ENCODE data around the gene DNPEP.
"Not testable (repeated sequence)": the region's sequence is repeated elsewhere in the genome, so short reads cannot be mapped to it uniquely, and the experiment has no call there.

DNPEP gene

DNA sequence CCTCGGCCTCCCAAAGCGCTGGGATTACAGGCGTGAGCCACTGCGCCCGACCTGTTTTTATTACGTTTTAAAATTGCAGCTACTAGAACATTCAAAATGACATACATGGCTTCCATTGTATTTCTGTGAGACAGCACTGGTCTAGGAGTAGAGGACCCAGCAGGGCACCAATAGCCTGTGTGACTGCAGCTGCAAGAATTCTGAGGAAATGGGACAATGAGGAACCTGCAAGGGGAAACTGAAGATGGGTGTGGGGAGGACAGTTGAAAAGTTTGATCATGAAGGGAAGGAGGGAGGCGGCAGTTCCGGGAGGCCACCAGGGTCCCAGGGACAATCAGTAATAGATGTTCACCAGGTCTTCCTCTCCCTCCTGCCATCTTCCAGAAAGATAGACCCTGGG lies 13.9 kb upstream of the DNPEP start:
- no peak for DNase-seq (ENCODE audit: low spot score)

DNA sequence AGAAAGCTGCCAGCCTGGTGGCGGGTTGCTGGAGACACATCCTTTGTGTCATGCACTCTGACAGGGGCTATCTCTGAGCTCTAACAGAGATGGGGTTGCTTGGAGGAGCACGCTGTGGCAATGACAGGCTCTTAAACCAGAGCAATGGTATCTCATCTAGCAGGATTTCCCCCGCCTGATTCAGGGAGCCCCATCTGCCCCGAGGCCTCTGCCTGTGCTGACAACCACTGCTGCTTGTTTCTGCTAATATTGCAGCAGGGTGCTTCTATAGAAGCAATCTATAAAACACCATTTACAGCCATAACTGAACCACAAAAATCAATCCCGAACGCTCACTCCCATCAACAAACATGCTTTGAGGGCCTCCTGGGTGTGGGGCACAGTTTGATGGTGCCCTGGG lies 12.8 kb upstream of the DNPEP start:
- DNase-seq (ENCODE audit: low spot score): no peak

DNA sequence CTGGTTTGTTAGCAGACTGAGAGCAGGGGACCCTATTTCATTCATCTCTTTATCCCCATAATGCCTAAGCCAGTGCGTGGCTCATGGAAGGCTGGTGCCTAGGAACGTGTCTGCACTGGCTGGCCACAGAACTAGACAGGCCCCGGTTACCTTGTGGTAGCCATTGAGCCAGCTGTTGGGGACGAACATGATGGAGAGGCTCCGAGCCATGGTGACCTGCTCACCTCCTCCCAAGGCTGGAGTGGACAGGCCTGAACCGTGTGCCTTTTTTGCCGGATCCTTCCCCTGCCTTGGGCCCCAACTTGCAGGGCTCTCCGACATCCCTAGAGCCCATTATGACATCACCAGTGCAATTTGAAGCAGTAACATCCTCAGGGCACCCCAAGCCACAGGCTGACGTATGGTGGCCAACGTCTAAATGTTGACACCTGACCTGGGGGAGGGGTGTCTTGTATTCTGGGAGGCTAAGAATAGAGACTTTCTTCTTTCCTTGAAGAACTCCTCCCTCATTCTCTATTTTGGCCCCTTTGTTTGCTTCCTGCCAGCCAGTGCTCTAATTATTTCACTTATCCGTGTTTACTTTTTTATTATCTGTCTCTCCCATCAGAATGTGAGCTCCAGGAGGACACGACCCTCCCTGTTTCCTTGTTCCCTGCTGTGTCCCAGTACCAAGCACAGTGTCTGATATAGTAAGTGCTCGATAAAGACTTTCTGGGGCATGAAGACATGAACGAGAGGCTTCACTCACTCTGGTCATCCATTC lies 12.2 kb upstream of the DNPEP start:
- no peak for DNase-seq (ENCODE audit: low spot score)

DNA sequence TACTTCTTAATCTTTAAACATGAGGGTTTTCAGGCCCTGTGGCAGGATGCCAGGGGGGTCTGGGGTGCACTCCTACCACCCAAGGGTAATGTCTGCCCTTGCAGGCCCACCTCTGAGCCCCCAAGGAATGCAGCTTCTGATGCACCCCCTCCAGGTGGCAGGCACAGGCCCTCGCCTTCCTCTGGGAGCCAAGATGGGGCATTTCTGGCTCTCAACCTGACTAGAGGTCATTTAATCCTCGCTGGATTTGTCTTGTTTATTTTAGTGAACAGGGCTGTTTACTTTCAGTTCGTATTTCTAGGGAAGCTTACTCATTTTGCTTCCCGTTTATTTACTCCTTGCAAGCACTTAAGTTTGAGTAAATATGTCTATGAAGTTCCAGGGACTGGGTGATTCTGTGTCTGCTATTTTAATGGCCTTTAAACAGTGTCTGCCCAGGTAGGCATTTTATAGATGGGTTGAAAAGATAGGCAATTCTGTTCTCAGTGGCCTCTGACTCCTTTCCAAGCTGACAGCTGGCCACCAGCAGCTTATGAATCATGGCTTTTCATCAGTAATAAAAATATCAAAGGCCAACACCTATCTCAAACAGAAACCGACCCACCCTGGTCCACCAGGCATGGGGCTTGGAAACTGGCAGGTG lies 11.1 kb upstream of the DNPEP start:
- no peak for DNase-seq (ENCODE audit: low spot score)

DNA sequence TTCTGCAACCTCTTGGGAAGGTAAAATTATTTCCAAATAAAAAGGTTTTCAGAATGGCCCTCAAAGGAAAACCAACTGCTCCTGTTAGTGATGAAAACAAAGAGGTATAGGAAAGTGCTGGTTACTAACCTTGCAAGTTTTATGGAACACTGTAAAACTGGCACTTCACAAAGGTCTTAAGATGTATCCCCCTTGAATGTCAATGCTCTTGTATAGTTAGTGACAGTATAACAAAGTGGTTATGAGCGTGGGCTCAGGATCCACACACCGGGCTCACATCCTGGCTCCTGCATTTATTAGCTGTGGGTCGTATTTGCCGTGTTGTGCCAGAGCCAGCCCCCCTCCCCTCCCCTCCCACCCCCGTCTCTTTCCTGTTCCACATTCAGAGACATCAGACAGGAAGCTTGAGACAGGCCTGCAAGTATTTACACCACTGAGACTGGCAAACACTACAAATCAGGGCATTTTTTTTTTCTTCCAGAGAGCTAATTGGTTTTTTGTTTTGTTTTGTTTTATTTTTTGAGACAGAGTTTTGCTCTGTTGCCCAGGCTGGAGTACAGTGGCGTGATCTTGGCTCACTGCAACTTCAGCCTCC lies 9.2 kb upstream of the DNPEP start:
- DNase-seq (ENCODE audit: low spot score): peak; percentile 26

DNA sequence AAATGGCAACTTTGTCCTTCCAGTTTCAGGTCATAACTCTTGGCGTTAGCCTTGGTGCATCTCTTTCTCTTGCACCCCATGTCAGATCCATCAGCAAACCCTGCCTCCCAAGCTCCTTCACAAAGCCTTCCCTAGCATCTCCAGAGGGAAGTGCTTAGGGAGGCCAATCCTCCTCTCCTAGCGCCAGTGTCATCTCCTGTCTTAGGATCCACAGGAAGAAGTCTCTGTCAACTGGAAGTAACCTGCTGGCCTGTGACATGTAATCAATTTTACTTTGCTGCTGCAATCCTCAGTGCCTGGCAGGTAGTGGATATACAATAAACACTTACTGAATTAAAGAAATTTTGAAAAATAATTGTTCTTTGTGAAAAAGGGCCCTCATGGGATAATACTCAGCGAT lies 7.9 kb upstream of the DNPEP start:
- DNase-seq (ENCODE audit: low spot score): no peak

DNA sequence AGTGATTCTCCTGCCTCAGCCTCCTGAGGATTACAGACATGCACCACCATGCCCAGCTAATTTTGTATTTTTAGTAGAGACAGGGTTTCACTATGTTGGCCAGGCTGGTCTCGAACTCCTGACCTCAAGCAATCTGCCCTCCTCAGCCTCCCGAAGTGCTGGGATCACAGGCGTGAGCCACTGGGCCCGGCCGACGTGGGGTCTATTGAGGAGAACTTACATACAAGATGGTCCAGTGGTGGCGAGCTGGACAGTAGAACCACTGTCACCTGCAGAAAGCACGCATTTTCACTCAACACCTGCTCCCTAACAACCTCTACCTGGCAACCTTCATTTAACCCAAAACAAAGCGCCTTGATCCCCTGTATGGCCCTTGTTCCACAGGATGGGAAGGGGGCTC lies 7.3 kb upstream of the DNPEP start:
- not testable (repeated sequence) for DNase-seq (ENCODE audit: low spot score)

DNA sequence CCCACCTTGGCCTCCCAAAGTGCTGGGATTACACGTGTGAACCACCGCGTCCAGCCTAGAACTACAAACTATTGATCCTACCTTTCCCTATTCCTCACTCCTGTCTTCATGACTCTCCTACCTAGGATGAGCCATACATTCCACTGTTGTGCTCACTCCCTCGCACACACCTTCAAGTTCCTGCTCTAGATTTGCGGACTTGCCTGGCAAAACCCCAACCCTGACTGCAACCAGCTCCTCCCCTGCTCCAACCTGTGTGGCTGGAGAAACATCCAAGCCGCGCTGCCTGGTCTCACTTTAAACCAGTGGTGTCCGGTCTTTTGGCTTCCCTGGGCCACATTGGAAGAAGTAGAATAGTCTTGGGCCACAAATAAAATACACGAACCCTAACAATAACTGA lies 5.0 kb upstream of the DNPEP start:
- DNase-seq (ENCODE audit: low spot score): no peak

DNA sequence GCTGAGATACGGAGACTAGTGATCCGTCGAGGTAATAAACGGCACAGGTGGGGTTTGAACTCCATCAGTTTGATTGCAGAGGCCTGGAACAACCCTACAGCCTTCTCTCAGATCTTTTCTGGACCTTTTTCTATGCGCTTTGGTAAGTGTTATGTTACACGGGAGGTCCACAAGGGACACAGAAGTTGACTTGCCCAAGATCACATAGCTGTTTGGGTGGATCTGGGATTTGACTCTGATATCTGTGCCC lies 1.1 kb upstream of the DNPEP start:
- DNase-seq (ENCODE audit: low spot score): no peak

DNA sequence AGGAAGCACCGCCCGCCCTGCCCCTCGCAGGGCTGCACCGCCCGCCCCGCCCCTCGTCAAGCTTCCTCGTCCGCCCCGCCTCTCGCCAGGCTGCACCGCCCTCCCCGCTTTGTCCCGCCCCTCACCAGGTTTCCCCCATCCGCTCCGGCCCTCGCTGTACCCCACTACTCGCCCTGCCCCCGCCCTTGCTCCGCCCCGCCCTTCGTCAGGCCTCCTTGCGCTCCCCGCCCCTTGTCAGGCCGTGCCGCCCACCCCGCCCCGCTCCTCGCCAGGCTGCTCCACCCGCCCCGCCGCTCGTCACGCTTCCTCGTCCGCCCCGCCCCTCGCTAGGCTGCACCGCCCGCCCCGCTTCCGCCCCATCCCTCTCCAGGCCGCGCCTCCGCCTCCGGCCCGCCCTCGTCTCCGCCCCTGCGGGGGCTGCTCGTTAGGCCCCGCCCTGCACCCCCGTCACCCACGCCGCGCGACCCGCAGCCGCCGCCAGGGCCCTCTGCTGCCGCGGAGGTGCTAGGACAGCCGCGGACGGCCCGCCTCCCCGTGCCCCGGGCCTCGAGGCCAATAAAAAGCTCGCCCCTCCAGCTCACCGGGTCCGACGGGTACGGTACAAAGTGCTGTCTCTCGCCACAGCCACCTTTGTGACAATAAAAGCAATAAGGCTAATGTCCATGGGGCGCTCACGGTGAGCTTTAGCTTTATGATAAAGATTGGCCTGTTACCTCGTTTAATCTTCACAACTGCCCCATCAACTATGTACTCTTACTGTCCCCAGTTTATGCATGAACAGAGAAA lies 602 bp upstream of the DNPEP start:
- DNase-seq (ENCODE audit: low spot score): peak; percentile 99

DNA sequence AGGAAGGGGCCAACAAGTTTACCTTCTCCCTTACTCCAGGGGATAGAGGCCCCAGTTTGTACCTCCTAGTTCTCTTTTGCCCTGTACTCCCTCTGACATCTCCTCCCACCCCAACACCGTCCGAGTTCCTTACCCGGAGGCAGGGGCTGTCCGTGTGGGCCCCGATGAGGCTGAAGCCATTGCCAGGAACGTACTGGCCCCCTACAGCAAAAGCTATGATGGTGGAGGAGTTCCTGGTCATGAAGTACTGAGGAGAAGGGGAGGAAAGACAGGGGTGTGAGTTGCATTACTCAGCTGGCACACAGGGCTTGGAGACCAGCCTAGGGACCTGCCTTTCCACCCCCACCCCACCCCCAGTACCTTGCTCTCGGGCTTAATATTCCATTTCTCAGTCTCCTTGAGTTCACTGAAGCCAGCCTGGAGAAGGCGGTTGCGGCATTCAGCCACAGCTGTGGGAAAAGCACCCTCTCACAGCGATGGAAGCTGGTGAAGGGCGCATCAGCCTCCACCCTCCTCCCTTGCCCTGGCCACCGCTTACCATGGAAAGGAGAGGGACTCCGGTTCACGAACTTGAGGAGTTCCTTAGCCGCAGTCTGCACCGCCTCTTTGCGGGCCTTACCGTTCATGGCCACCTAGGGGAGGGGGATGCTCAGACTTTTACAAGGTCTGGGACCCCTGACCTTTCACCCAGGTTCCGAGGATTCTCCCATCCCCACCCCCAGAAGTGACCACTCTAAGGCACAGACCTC lies 1.0 kb downstream of the DNPEP start:
- DNase-seq (ENCODE audit: low spot score): no peak

DNA sequence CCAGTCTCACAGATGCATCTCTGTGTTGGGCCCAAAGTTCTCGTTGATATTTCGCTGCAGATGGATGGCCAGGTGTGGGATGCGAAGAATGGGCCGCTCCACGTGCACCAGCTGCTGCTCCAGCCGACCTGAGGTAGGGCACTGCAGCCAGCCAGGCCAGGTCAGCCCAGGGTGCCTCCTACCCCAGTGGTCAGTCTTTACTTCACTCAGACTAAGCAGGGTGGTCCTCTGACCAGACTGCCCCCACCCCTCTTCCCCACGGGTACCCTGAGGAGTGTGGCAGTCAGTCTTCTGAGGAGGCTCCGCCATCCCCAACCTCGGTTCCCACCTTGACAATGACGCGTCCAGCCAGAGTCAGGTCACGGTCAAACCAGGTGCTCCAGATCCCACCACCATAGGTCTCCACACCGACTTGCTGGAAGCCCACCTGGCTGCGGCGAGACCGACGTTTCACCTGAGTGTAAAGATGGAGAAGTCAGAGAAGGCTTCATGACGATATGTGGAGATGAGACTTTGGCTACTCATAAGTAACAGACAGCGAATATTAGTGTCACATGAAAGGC lies 1.7 kb downstream of the DNPEP start:
- no peak for DNase-seq (ENCODE audit: low spot score)

DNA sequence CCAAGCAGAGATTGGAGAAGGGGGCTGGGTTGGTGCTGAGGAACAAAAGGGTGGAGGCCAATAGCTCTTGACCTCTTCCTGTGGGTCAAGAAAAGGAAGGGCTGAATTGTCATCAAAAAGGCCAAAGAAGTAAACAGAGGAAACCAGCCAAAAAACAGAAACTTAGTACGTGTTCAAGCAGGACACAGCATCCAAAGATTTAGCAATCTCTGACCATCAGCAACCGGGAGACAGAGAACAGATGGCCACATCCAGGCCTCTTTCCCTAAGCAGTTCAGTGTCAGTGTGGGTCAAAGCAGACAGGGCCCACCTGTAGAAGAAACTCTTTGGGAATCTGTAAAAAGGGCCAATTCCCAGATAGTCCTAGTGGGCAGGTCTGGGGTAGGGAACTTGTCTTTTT lies 2.9 kb downstream of the DNPEP start:
- no peak for DNase-seq (ENCODE audit: low spot score)

DNA sequence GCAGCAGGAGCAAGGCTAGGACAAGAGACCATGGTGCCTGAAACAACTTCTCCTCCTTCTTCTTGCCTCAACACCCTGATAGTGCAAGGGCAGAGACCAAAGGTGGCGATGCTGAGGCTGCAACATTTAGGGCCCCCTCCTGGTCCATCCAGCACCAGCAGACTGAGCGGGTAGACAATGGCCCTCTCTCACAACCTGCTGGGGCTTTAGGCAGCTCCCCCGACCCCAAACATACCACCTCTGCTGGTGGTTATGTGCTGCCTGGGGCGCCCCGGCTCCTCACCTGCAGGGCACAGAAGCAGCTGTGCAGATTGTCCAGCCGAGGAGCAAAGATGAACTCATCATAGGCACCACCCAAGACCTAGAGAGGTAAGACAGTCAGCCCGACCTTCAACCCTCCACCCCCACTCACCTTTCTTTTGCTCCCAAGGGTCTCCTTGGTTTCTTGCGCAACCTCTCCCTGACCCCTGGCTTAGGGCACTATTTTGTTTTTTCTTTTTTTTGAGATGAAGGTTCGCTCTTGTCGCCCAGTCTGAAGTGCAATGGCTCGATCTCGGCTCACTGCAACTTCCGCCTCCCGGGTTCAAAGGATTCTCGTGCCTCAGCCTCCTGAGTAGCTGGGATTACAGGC lies 3.5 kb downstream of the DNPEP start:
- no peak for DNase-seq (ENCODE audit: low spot score)

DNA sequence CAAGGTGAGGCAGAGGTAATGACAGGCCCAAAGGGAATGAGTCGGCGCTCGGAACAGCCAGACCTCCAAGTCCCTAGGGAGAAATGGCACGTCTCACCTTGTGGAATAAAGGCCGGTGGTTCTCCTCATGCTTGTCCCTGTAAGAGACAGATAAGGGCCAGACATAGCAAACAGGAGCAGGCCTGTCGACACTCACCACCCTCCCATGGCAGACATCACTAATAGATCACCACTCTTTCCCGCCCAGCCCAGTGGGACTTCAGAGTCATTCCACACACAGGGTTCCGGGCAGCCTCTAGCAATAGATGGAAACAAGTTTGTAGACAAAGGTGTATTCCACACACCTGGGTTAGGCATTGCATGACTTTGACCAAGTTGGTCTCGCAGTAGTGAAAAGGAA lies 6.3 kb downstream of the DNPEP start:
- DNase-seq (ENCODE audit: low spot score): no peak

DNA sequence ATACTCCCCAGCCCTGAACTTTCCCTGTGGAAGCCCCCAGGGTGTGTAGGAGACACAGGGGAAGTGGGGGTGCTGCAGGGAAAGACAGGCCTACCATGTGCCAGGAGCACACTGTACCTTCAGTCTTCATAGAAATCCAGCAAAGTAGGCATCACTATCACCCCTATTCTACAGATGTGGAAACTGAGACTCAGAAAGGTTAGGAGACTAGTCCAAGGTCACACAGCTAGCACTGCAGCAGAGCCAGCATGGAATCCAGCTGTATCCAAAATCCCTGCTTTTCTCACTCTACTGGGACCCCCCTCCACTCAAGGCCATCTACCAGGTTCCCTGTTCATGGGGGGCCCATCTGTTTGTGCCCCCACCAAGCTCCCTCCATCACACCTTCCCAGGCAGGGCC lies 6.8 kb downstream of the DNPEP start:
- DNase-seq (ENCODE audit: low spot score): no peak

DNA sequence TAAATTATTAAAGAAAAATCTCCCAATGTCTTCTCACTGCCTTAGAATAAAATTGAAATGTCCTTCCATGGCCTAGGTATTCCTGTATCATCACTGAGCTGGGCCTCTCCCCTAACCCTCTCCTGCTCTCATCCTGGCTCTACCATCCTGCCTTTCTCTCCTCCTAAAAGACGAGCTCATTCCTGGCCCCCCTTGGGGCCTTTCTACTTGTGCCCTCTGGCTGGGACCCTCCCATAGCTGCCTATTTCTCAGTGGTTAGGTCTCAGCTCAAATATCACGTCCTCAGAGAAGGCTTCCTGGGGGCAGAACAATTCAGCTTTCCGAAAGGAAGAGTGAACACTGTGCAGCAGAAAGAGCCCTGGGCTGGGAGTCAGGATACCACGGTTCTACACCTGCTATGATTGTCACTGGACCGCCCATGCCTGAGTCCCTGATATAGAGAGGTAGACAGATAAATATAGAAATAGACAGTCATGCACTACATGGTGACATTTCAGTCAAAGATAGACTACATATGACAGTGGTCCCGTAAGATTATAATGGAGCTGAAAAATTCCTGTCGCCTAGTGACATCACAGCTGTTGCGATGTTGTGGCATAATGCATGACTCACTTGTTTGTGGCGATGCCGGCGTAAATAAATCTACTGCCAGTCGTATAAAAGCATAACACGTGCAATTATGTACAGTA lies 9.4 kb downstream of the DNPEP start:
- DNase-seq (ENCODE audit: low spot score): no peak

DNA sequence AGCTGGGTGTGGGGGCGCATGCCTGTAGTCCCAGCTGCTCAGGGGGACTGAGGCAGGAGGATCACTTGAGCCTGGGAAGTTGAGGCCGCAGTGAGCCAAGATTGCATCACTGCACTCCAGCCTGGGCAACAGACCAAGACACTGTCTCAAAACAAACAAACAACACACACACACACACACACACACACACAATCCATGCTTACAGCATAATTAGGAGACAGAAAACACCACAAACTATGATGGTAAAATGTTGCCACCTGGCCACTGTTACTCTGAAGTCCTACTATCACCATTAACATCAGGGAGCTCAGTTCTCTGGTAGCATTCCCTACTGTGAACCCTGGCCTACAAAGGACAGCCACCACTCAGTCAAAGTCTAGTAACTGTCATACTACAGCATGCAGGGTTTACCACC lies 18.3 kb downstream of the DNPEP start:
- DNase-seq (ENCODE audit: low spot score): no peak

DNA sequence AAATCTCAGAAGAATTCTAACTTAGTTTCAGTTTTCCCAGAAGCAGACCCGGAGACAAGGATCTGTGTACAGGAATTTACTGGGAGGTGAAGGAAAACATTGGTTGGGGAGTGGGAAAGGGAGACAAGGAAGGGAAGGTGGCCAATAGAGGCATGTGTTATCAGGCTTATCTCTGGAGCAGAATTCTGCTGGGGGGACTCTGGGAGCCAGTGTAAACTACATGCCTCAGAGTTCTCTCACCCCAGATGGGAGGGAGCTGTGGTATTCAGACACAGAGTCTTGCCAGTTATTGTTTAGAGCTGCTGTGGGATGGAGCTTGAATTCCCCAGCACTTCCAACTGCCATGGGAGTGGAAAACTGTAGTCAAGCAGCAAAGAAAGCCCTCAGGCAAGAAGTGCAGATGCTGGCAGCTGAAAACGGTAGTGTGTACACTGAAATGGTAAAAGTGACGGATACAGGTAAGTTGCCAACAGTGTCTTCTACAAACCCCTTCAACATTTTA lies 19.0 kb downstream of the DNPEP start:
- DNase-seq (ENCODE audit: low spot score): no peak

DNA sequence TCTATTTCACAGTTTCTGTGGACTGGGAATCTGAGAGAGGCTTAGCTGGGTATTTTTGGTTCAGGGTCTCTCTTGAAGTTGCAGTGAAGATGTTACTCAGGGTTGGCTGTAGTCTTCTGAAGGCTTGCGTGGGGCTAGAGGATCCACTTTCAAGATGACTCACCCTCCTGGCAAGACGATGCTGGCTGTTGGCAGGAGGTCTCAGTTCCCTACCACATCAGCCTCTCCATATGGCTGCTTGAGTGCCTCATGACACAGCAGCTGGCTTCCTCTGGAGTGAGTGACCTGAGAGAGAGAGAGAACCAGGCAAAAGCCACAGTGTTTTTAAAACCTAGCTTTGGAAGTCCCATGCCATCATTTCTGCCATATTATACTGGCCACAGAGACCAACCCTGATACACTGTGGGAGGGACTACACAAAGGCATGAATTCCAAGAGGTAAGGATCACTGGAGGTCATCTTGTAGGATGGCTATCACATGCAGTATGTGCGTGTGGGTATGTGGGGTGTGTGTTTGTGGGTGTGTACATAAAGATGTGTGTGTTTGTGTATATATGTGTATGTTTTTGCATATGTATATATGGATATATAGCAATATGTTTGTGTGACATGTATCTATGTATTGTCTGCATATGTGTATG lies 25.1 kb downstream of the DNPEP start:
- no peak for DNase-seq (ENCODE audit: low spot score)
